Hepatic stellate cell (primary cell): Measurements from ENCODE around the gene CRHBP.

Source experiments
- DNase-seq: peaks from one replicate; pipeline ENCODE4 v3.0.0; 2011; ENCODE audit warnings: low spot score

The CRHBP gene

DNA sequence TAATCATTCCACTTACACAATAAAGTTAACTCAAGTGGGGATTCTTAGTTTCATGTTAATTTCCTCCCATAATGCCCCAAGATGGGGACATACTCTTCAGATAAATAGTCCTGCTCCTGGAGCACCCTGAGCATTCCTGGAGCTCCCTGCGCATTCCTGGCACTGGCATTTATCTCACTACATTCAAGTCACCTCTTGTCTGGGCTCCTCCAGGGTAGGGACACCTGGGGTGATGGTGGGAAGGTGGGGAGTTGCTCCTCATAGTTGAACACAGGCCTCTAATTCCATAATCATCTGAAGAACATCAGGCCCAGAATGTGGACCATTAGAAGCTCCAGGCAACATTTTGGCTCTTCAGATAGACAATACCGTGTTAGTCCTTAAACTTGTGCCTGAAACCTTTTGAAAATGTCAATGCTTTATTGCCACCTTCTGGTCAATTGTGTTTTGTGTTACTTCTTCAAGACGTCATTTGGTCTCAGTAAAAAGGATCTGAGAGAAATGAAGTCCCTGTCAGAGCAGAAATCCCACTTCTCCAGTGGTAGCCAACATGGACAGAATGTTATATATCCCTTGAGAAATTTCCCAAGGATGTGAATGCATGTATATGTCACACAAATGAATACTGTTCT lies 63.2 kb downstream of the CRHBP start:
- DNase-seq: no peak

GRCh38 chr5:77016962-77017361 lies 64.1 kb downstream of the CRHBP start:
- DNase-seq: no peak

GRCh38 chr5:77017668-77018067 lies 64.8 kb downstream of the CRHBP start:
- DNase-seq: no peak
